ENCODE data around the gene PPFIA1. TPM values are rescaled to one million over a fixed set of nuclear protein-coding genes. Genes with fewer than 3 reads are reported as not detected.

Gene PPFIA1
- total RNA-seq, 6 donors from 2014 or later, result 53.7 to 164 (median 83.3) TPM

DNA sequence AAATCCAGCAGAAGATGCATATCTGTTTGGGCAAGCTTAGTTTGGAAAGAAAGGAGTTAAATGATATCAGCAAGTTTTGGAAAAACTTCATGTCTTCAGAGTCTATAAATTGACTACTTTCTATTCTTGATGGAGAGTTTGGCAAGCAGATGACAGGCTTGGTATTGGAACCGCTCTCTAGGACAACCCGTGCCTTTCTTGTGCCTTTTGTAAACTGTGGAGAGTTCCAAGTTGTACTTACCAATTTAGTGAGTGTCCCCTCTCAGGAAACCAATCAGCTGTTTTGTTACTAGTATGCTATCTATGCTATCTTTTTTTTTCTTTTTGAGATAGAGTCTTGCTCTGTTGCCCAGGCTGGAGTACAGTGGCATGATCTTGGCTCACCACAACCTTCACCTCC is 84.1 kb downstream of the PPFIA1 start:
- 83 to 98% methylated on average over 2 of the region's 2 CpGs for WGBS, 2 donors
- Histone ChIP-seq H3K4me3 (no peak overlapping the region), H3K36me3 (peaks cover 18 to 87% (median 56%) of the 10 kb centered on the region in 4 donors), H3K4me1 (no peaks in the 10 kb centered on the region), H3K27ac (no peak overlapping the region), H3K9me3 (no peaks in the 10 kb centered on the region), H3K27me3 (no peaks in the 10 kb centered on the region)
- TF ChIP-seq, protein P1, sequence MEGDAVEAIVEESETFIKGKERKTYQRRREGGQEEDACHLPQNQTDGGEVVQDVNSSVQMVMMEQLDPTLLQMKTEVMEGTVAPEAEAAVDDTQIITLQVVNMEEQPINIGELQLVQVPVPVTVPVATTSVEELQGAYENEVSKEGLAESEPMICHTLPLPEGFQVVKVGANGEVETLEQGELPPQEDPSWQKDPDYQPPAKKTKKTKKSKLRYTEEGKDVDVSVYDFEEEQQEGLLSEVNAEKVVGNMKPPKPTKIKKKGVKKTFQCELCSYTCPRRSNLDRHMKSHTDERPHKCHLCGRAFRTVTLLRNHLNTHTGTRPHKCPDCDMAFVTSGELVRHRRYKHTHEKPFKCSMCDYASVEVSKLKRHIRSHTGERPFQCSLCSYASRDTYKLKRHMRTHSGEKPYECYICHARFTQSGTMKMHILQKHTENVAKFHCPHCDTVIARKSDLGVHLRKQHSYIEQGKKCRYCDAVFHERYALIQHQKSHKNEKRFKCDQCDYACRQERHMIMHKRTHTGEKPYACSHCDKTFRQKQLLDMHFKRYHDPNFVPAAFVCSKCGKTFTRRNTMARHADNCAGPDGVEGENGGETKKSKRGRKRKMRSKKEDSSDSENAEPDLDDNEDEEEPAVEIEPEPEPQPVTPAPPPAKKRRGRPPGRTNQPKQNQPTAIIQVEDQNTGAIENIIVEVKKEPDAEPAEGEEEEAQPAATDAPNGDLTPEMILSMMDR (IDR thresholded peaks at IDR 0.05), result no peak
- TF ChIP-seq EP300 (IDR thresholded peaks at IDR 0.05), result no peak
- TF ChIP-seq POLR2AphosphoS5 (IDR thresholded peaks at IDR 0.05), result no peak
- TF ChIP-seq POLR2A (IDR thresholded peaks at IDR 0.05), result no peak
- DNase-seq, result no peak
- no peak for ATAC-seq (ENCODE audit: low FRiP score in 2 of 2)

DNA sequence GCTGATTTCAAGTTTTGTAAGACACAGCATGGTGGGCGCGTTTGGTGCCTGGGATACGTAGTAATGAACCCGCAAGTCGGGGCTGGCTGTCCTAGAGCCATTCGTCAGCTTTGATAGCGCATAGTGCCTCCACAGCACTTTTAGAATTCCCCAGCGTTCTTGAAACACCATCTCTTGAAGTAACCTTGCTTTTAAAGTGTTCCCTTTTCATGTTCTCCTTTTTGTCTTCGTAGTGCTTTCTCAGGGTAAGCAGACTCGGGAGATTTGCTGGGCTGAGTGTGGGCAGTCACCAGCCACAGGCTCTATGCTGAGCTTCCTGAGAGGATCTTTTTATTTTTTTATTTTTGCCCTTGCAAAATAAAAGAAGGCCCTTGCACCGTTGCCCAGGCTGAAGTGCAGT is 88.3 kb downstream of the PPFIA1 start:
- peaks cover 23 to 97% (median 74%) of the 10 kb centered on the region in 4 donors for H3K36me3 ChIP-seq
- H3K9me3 ChIP-seq, result no peaks in the 10 kb centered on the region
- ATAC-seq (ENCODE audit: low FRiP score in 2 of 2) (peak in 1 of 2 donors; percentile 64), DNase-seq (no peak)
- no peaks in the 10 kb centered on the region for H3K4me1 ChIP-seq
- no peaks in the 10 kb centered on the region for H3K27me3 ChIP-seq
- 68 to 85% methylated on average over 11 of the region's 11 CpGs for WGBS, 2 donors
- TF ChIP-seq EP300 (IDR thresholded peaks at IDR 0.05) (no peak), POLR2AphosphoS5 (IDR thresholded peaks at IDR 0.05) (no peak), POLR2A (IDR thresholded peaks at IDR 0.05) (no peak)
- TF ChIP-seq, protein P1 (IDR thresholded peaks at IDR 0.05), result no peak
- H3K4me3 ChIP-seq, result no peak overlapping the region
- H3K27ac ChIP-seq, result peak overlapping the region in 2 of 4 donors; percentile 10 to 21

DNA sequence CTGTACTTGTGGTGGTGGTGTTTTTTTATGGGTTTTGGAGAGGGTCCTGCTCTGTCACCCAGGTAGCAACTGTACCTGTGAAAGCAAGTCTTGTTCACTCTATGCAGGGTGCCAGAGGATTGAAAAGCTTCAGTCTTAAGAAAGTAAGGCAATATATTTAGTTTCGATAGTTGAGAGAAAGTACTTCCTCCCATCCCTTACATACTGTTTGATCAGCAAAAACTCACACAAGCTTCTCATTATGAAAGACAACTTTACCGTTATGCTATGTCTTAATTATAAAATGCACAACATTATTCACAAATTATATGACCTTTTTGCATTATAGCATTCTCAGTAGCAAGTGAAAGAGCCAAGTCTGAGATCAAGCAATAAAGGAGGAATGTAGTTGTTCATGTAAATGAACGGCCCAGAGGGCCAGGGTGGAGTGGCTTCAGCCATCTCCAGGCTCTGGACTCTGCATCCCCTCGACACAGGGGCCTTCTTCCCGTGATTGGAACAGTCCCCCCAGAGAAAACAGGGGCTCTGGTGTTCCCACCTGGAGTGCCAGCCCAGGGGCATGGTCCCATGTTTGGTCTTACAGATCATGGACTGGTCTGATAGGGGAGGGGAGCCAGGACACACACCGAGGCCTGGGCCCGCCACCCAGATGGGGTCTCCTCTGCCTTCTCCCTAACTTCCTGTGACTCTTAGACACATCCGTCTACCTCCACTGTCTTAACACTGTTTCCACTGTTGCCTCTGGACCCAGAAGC is 89.1 kb downstream of the PPFIA1 start:
- Histone ChIP-seq H3K4me3 (no peak overlapping the region), H3K9me3 (no peaks in the 10 kb centered on the region), H3K27ac (peak overlapping the region in 1 of 4 donors; percentile 10), H3K4me1 (no peaks in the 10 kb centered on the region), H3K36me3 (peaks cover 21 to 97% (median 72%) of the 10 kb centered on the region in 4 donors), H3K27me3 (no peaks in the 10 kb centered on the region)
- ATAC-seq (ENCODE audit: low FRiP score in 2 of 2) (no peak), DNase-seq (no peak)
- WGBS, 2 donors, result 91 to 94% methylated on average over 8 of the region's 8 CpGs
- no peak for TF ChIP-seq POLR2AphosphoS5 (IDR thresholded peaks at IDR 0.05)
- TF ChIP-seq EP300 (IDR thresholded peaks at IDR 0.05), result no peak
- TF ChIP-seq, protein P1 (IDR thresholded peaks at IDR 0.05), result no peak
- no peak for TF ChIP-seq POLR2A (IDR thresholded peaks at IDR 0.05)

DNA sequence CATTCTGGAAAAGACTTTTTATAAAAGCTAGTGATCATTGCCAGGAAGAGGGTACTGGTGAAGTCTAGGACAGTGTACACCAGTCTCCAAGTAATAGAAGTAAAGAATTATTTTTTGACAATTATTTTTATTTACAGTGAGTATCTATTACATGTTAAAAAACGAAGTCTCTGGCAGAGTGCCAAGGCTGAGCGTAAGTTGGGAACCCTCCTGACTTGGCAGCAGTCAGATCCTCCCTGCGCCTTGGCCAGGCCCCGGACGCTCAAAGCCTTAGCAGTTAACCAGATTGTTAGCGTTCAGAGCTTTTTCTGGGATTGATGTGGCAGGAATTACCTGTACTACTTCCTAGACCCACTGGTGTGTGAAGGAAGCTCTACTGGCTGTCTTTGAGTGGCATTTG is 89.7 kb downstream of the PPFIA1 start:
- Histone ChIP-seq H3K27ac (no peak overlapping the region), H3K4me1 (no peaks in the 10 kb centered on the region), H3K27me3 (no peaks in the 10 kb centered on the region), H3K4me3 (no peak overlapping the region), H3K36me3 (peaks cover 19 to 97% (median 72%) of the 10 kb centered on the region in 4 donors), H3K9me3 (no peaks in the 10 kb centered on the region)
- TF ChIP-seq POLR2AphosphoS5 (IDR thresholded peaks at IDR 0.05), result no peak
- 89 to 91% methylated on average over 6 of the region's 6 CpGs for WGBS, 2 donors
- DNase-seq (no peak), ATAC-seq (ENCODE audit: low FRiP score in 2 of 2) (no peak)

DNA sequence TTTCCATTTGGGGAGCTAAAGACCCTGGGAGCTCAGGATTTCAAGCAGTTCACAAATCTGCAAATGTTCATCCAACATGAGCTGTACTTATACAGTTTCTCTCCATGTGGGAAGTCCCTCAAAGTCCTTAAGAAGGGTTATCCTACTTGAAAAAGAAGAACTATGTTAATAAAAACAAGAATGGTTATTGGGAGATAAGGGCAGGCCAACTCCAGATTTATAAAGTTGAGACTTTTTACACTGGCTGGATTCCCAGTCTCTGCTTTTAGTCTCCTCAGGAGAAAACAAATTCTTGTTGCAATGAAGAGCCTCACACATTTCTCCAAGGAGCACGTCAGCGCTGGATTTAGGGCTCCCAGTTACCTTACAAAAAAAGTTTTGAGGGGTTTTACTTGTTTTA is 93.7 kb downstream of the PPFIA1 start:
- 86 to 96% methylated on average over 2 of the region's 2 CpGs for WGBS, 2 donors
- Histone ChIP-seq H3K27me3 (no peaks in the 10 kb centered on the region), H3K9me3 (no peaks in the 10 kb centered on the region), H3K36me3 (peaks cover 12 to 80% (median 47%) of the 10 kb centered on the region in 4 donors), H3K27ac (no peak overlapping the region), H3K4me1 (peaks cover 0 to 6% (median 0%) of the 10 kb centered on the region in 4 donors), H3K4me3 (no peak overlapping the region)
- ATAC-seq (ENCODE audit: low FRiP score in 2 of 2) (no peak), DNase-seq (no peak)
- TF ChIP-seq, protein P1 (IDR thresholded peaks at IDR 0.05), result no peak
- TF ChIP-seq POLR2AphosphoS5 (IDR thresholded peaks at IDR 0.05) (no peak), EP300 (IDR thresholded peaks at IDR 0.05) (no peak), POLR2A (IDR thresholded peaks at IDR 0.05) (no peak)

All from upper lobe of left lung (tissue), 6 donors.